ENCODE measurements around the gene HSD11B2.

The HSD11B2 gene

GRCh38 chr16:67430977-67431774 is at the start of gene HSD11B2:
HSD11B2 (plus strand) TSS chr16:67431121; CDS start chr16:67431249, 128 bp downstream.
- no peak for DNase-seq

DNA sequence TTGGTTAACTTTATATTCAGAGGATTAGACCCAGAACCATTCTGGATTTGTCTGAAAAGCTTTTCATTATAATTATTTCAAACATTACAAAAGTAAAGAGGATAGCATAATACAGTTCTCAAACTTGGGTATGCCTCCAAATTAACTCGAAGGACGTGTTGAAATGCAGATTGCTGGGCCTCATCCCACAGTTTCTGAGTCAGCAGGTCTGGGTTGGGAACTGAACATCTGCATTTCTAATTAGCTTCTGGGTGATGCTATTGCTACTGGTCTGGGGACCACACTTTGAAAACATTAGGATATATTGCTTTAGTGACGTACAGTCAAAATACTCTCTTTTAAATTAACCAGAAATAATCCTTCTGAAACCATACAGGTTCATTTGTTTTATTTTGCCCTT is 47.6 kb upstream of the HSD11B2 start:
- no peak for DNase-seq

- DNase-seq, result no peak
Observed at GRCh38 chr16:67384778-67385510, 46.0 kb upstream of the HSD11B2 start.

DNA sequence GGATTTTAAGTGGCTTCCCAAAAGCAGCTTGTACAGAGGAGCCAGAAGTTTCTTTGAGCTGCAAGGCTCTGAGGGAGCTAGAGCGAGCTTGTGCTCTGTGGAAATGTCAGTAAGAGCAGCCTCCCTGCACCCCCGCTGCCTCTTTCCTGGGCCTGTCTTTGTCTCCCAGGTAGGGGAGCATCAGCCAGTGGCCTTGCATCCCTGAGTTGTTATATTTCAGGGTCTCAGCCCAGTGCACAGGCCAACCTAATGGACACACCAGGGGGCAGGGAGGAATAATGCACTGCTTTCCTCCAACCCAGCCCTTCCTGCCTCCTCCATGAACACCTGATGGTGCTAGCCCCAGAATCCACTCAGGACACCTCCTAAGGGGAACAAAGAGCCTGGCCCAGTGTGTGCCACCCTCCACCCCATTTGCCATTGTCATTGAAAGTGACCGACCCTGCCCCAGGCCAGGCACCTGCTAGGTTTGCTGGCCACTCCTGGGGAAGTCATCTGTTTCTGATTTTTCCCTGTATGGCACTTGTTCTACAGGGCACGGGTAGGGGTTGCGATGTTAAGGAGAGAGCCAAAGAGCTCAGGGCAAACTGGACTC is 44.0 kb upstream of the HSD11B2 start:
- no peak for DNase-seq

DNA sequence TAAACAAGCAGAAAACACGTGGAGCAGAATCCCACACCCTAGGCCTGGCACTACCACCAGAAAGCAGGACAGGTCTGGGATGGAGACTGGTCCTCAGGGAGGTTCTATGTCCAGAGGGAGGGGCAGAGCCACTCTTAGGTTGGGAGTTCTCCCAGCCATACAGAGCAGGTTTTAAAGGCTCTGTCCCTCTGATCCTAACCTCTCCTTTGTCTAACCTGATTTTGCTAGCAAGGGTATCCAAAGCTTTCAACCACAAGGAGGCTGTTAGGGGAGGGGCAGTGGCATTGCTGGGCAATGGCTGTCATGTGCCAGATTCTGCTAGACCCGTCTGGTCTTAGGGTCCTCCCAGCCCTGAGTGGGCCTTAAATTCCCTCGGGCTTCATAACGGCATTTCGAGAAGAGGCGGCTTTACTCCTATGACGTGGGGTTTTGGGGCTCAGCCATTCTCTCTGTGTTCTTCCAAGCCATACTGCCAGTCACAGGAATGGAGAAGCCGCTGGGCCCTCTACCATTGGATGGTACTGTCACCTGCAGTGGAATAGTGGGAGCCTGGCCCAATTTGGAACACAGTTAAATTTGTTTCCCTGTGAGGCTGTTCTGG is 43.3 kb upstream of the HSD11B2 start:
- DNase-seq, result no peak

DNA sequence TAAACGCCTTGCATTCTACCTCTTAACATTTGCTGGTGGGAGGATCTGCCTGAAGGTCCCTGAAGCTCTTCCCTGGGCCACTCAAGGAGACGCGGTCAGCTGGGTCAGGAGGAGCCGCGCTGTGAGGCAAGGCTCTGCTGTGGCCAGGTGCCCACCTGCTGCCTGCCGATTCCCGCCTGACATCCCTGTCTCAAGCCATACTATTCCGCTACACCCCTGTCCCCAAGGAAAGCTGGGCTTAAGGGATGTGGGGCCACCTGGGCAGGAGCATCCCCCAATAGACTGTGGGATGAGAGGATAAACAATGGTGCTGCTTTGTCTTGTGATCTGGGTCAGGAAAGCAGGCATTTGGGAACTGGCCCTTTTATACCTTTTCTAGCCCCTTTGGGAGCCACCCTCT is 42.7 kb upstream of the HSD11B2 start:
- no peak for DNase-seq

GRCh38 chr16:67388591-67388990 is 42.3 kb upstream of the HSD11B2 start:
- DNase-seq, result no peak

DNA sequence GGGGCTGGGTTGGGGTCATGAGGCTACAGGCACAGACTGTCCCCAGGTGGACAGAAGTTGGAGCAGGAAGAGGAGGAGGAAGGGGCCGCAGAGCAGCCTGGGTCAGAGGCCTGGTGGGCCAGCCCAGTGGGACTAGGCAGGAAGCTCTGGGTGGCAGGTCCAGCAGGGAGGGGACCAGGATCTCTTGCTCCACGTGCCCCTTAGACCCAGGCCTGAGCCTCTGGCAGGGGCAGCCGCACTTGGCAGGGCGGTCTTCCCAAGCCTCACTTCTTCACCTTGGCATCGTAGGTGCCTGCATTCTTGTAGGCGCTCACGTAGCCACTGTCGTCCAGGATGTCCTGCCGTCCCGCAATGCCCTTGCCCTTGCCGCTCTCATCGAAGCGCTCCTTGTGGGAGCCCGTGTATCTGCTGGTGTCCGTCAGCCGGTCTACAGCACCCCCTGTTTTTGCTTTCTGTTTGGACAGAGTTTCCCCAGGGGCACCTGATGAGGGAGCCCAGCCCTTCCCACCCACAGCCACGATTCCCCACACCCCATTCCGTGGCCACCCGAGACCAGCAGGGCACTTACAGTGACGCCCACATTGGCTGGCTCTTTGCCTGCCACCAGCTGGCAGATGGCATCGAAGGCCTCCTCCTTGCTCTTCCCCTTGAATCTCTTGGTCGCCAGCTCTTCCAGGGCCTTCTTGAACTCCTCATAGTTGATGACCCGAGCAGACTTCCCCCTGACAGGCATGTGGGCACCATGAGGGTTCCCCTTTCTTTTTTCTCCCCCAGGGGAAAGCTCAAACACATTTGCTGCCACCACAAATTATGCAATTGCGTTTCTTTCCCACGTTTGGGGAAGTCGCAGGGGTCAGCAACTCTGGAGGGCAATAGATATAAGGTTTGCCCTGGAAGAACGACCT is 40.8 kb upstream of the HSD11B2 start:
- DNase-seq, result no peak

DNA sequence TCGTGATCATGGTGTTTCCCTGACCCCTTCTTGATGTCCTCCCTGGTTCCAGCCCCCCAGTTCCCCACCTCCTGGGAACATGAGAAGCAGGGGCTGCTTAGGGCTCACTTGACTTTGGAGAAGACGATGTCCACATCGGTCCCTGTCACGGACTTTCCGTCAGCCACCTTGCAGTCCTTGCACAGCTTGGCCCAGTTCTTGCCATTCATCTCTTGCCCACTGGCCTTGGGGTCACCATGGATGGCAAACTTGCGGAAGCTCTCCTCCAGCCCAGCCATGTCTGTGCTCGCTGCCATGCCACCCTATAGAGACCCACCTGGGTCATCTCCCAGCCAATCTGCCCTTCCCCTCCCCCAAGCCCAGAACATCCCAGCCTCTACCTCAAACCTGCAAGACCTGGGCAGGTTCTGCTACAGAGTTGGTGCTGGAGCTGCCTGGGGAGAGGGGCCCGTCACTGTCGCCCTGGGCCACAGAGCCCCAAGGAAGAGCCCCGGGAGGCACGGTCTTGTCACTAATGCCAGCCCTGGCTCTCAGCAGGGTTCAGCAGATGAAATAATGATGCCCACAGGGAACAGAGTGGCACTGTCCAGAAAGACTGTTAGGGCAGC is 40.0 kb upstream of the HSD11B2 start:
- no peak for DNase-seq

DNA sequence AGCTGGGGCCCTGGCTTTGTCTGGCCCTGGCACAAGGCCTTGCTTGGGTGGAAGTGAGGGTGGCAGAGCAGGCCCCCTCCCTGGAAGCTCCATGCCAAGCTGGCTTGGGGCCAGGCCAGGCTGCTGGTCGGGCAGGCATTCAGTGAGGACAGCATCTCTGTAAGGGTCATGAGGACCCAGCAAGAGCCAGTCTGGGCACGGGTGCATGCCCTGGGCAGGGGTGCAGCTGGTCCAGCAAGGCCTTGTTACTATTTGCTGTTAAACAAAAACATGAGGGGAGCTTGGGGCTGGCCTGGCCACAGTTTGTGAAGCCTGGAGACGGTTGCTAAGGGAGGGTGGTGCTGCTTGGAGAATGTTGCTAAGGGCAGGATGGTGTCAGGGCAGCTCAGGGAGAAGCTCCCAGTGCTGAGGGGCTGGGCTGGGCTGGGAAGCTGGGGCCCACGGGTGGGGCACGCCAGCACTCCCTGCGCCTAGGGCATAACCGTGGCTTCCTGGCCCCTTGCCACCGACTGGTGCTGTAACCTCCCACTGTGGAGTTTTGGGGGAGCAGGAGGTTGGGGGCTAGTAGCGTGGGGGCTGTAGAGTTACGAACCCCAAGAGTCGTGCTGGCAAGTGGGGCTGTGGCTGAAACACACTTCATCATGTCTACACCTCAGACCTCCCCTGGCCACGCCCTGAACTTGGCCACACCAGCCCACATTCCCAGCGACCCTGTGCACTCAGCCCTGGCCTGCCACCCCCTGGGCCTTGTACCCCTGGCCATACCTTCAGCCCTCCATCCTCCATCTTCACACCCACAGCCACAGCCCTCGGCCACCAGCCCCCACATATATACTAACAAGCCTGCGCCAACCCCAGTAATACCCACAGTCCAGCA is 39.3 kb upstream of the HSD11B2 start:
- DNase-seq, result no peak

DNA sequence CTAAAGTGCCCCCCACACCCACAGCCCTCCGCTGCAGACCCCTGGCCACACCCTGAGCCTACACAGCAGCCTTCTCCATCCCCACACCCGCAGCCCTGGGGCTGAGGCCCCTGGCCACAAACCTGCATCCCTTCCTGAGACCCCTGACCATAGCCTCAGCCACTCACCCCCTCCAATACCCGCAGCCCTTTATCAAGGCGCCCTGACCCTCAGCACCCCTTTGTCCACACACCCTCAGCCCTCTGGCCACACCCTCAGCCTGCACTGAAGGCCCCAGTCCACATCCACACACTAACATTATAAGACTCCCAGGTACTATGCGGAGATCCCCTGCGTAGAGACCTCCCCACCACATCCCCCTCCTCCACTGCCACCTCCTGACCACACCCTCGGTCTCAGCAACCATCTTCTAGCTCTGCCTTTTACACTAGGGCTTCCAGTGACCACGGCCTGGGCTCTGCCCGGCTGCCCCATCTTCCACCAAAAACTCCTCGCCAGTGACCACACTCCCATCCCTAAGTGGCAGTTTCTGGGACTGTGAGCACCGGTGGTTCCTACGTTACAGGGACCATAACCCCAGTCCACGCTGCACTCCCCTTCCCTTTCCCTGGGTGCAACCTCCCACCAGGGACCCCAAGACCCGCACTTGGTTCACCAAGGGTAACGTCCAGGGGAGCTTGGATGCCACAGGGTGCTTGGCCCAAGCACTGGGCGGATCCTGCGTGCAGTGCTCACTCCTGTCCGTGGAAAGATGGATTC is 38.4 kb upstream of the HSD11B2 start:
- no peak for DNase-seq

GRCh38 chr16:67393111-67393787 is 37.7 kb upstream of the HSD11B2 start, which contains the start of gene TPPP3:
TPPP3 (minus strand) TSS chr16:67393498; CDS start chr16:67391111, 2,387 bp downstream.
- no peak for DNase-seq

DNA sequence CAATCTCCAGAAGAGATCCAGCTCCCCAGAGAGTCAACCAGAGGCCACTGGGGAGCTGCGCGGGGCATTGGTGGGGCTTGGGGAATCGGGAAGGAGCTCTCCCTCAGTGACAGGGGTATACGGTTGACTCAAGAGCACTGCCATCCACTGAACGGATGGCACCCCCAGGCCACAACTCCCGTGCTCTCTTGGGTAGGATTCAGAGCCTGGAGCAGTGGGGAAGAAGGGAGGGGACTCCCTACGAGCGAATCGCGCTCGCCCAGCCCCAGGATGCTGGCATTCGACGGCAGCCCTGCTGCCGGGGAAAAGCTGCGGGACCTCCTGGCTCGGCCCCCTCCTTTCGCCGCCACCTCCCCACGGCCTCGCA is 37.1 kb upstream of the HSD11B2 start:
- DNase-seq, result no peak

DNA sequence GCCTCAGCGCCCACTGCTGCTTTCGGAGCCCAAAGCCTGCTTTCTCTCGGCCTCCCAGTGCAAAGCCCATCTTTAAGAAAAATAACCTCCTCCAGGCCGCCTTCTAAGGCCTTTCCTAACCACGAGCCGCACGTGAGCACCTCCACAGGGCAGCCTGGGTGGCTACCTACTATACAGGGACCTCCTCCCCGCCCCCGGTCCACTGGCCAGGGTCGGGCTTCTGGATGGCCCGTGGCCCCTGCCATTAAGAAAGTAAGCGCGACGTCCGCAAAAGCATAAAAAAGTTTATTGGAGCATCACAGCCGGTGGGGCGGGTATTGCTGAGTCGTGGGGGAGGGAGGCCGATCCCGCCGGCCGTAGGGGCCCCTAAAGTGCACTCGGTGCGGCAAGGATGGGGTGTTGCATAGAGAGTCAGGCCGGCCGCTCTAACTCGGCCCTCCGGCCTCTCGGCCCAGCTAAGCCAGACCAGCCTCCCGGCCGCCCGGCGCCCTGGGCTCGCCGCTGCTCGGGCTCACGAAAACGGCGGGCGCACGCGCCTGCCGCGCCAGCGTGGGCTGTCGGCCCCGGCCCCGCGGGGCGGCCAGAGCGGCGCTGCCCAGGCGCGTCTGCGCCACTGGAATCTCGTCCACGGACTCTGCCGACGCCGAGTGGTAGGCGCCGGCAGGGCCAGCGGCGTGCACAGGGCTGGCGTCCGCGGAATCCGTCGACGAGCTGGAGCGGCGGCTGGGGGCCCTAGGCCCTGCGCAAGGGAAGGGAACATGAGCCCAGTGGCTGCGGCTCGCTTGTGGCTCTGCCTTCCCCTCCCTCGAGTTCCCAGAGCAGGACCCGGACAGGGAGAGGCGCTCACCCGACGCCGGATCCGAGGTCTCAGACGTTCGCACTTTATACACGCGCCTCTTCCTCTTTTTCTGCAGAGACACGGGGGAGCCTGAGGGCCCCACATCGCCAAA is 36.5 kb upstream of the HSD11B2 start:
- no peak for DNase-seq

DNA sequence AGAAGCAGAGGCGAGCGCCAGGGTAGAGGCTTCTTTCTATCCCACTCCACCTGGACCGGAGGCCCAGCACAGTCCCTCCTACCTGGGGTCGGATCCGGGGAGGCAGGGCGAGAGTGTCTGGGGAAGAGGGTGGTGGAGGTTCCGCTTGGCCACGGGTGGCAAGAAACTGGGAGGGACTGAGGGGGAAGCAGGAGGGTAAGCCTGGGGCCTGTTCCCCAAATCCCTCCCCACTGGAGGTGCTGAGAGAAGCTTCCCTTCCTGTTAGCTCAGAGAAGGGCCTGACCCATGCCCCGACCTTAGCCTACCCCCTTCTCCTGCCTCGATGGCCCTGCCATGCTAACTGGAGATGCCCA is 35.8 kb upstream of the HSD11B2 start:
- no peak for DNase-seq

DNA sequence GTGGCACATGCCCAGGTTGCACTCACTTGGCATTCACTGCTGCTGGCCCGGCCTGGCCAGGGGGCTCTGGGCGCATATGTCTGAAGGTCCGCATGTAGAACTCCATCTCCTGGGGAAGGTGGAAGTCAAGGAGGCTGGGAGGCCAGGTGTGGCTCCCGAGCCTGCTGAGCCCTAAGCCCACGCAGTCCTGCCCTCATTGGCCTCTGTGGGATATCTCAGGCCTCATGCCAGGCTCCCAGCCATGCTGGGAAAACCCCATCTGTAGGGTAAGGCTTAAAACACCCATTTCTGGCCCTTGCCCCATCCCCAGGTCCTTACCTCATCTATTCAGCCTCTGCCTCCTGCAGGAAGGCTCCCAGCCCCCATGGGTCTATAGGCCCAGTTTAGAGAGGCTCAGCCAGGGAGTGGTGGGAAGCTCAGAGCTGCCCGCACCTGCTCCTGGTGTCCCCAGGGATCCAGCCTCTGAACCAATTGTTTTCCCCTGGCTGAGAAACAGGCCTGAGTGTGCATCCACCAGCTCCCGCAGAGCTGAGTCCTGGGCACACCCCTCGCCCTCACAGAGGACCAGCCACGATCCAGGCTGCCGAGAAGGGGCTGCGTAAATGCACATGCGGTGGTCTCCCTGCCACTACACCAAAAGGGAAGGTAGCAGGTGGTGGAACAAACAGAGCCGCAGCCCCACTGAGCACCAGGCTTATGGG is 35.3 kb upstream of the HSD11B2 start:
- peak; percentile 90 for DNase-seq

GRCh38 chr16:67396159-67397035 is 34.5 kb upstream of the HSD11B2 start:
- peak; percentile 91 for DNase-seq
